RWPE1 (cell line): ENCODE measurements around the gene RECQL5.

ENCODE experiments used
- CTCF ChIA-PET: fragments of 350-600 bp; sonication (Branson Sonifier 250); formaldehyde crosslinking; extraction: SDS; loops from one replicate; lab custom pipeline; 2021; lab: Yijun Ruan, JAX
- POLR2A ChIA-PET: fragments of 400-600 bp; formaldehyde crosslinking; extraction: SDS; loops from one replicate; lab custom pipeline; 2020; ENCODE audit warnings: antibody characterized with exemption; ENCODE audit not compliant: low non-redundant PET; lab: Yijun Ruan, JAX
- DNase-seq: peaks from one replicate; pipeline ENCODE4 v3.0.0; 2012; ENCODE audit warnings: low spot score
- H3K27ac ChIP-seq: fragments of 450-650 bp; 2 replicates; pipeline ENCODE4 v1.5.1; 2017
- TF ChIP-seq, protein P1 (sequence below): fragments of 450-650 bp; conservative IDR thresholded peaks from 2 replicates; pipeline ENCODE4 v1.5.1; 2017; ENCODE audit warnings: low read depth, mild to moderate bottlenecking

RECQL5 gene

DNA sequence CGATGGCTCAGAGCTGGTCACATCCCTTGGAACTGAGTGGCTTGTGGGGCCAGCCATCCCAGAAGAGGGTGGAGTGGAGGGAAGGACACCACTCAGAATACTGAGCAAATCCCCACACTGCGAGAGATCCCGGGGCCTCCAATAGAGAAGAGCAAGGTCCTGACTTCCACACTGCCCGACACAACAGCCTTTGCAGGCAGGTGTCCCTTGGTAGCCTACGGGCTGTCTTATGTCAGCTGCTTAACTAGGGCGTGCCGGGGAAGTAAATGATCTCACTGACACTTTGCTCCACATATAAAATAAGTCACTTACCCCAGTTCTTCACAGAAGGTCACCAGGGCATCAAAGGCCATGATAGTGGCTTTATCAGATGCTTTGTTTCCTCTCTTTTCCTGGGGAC, 16.1 kb downstream of the RECQL5 start:
- CTCF ChIA-PET: interaction anchor here (0.5 to 7.1 kb wide), 2 partner anchors 17 to 31 kb away, joined by 5 to 54 read pairs; partner anchors contain the start of gene SMIM5
- no peak overlapping the region for H3K27ac ChIP-seq
- DNase-seq: no peak
- TF ChIP-seq, protein P1, sequence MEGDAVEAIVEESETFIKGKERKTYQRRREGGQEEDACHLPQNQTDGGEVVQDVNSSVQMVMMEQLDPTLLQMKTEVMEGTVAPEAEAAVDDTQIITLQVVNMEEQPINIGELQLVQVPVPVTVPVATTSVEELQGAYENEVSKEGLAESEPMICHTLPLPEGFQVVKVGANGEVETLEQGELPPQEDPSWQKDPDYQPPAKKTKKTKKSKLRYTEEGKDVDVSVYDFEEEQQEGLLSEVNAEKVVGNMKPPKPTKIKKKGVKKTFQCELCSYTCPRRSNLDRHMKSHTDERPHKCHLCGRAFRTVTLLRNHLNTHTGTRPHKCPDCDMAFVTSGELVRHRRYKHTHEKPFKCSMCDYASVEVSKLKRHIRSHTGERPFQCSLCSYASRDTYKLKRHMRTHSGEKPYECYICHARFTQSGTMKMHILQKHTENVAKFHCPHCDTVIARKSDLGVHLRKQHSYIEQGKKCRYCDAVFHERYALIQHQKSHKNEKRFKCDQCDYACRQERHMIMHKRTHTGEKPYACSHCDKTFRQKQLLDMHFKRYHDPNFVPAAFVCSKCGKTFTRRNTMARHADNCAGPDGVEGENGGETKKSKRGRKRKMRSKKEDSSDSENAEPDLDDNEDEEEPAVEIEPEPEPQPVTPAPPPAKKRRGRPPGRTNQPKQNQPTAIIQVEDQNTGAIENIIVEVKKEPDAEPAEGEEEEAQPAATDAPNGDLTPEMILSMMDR: no peak
- POLR2A ChIA-PET: no interaction called here

DNA sequence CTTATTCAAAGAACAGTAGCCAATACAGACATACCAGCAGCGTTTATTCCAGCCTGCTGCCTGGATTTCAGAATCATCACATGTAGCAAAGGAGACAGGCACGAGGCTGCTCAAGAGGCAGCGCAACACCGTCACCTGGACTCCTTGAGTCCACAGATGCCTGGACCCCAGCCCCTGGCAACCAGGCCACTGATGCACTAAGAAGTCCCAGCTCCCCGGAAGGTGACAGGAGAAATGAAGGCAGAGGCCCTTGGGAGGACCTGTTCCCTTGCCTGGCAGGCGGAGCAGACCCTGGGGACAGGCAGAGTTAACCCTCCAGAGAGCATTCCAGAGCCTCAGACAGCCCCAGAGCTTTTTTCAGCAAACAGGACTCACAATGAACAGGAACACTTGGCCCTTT, 17.3 kb downstream of the RECQL5 start:
- no peak for DNase-seq
- TF ChIP-seq, protein P1: no peak
- ChIA-PET CTCF (interaction anchor here (0.5 to 7.1 kb wide), 2 partner anchors 16 to 120 kb away, joined by 3 to 54 read pairs; partner anchors contain the start of gene SMIM5), POLR2A (no interaction called here)
- peak overlapping the region; percentile 6 for H3K27ac ChIP-seq

DNA sequence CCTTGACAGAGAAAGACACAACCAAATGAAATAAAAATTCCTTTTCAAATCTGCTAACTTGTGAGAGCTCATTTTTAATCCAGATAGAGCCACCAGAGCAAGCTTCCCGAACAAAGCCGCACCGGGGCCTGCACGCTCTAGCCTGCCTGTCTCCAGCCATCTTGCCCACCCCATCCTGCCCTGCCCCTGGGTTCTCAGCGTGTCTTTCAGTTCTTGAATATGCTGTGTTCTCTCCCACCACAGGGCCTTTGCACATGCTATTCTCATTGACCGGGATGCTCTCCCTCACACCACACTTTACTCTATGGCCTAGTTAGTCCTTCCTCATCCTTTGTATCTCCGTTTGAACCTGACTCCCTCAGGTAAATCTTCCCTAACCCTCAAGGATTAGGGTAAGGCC, 19.0 kb downstream of the RECQL5 start:
- POLR2A ChIA-PET: no interaction called here
- peak overlapping the region; percentile 68; the same call in 1 of the 2 replicates for H3K27ac ChIP-seq
- TF ChIP-seq, protein P1: no peak
- CTCF ChIA-PET: interaction anchor here (1.0 kb wide), 1 partner anchor 14 kb away, joined by 4 read pairs; the partner anchor contains the start of gene SMIM5
- DNase-seq: no peak

- POLR2A ChIA-PET: no interaction called here
These were observed 19.9 kb downstream of the RECQL5 start for GRCh38 chr17:75647061-75647460.

DNA sequence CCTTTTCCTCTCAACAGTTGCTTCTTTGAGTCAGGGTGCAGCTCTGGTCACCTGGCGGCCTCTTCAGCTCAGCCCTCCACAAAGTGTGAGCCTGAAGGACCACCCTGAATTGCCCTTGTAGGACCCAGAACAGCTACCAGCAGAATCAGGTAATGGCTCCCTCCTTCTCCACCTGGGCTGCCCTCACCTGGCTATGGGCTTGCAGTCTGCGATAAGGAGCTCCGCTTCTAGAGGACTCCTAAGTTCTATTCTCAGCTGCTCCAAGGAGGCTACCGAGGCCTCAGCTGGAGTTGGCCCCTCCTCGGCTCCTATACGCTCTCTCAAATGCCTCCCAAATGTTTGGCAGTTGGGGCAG, 20.3 kb downstream of the RECQL5 start:
- H3K27ac ChIP-seq: peak overlapping the region; percentile 68
- ChIA-PET CTCF (interaction anchor here (0.6 to 3.4 kb wide), 3 partner anchors 11 to 25 kb away, joined by 3 to 38 read pairs (median 3); partner anchors contain the start of gene SMIM5), POLR2A (no interaction called here)
- TF ChIP-seq, protein P1: no peak
- no peak for DNase-seq

More at GRCh38 chr17:75647061-75647460, 19.9 kb downstream of the RECQL5 start:
- DNase-seq: no peak
- TF ChIP-seq, protein P1: no peak
- peak overlapping the region; percentile 68 for H3K27ac ChIP-seq
- CTCF ChIA-PET: interaction anchor here (0.6 to 3.4 kb wide), 2 partner anchors 11 to 14 kb away, joined by 3 to 38 read pairs; partner anchors contain the start of gene SMIM5

DNA sequence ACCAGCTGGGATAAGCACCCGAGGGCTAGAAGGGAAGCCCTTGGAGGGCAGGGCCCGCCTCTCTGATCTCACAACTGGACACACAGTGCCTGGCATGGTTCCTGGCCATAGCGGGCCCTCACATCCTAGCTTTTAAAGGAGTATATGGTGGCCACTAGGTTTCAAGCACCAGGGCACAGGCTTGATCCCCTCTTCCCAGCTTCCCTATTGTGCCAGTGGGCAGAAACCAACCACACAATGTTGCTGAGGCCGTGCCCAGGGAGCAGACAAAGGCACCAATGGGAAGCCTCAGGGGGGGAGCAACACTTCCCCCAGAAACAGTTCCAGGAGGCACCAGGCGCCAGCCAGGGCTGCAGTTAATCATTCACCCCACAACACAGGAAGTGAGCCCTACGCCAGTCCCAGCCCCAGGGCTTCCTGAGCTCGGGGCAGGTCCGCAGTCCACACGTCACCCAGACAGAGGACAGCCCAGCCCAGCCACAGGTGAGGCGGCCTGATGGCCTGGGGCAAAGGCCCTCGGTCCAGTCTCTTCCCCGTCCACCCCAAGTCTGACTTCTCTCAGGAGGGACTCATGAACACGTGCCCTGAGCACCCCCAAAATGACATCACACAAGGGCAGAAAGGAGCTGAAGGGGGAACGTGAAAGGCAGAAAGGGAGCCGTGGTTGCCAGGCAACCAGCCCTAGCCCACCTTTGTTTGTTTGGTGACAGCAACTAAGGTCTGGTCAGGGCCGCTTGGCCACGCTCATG, 20.9 kb downstream of the RECQL5 start:
- POLR2A ChIA-PET: no interaction called here
- peak overlapping the region; percentile 68 for H3K27ac ChIP-seq
- TF ChIP-seq, protein P1: no peak
- CTCF ChIA-PET: interaction anchor here (0.7 to 3.4 kb wide), 5 partner anchors 8 to 102 kb away, joined by 3 to 38 read pairs (median 5); partner anchors contain the start of gene SMIM5
- peak; percentile 77 for DNase-seq
